NCI-H146 treated with DMSO at 0.1 percent for 48 hours (cell line): ENCODE results near the gene CDH9.
"Not testable (repeated sequence)": the region's sequence is repeated elsewhere in the genome, so short reads cannot be mapped to it uniquely, and the experiment has no call there.

Source experiments
- DNase-seq: peaks from one replicate; lab custom pipeline; 2025; ENCODE audit not compliant: unreplicated experiment; lab: John Stamatoyannopoulos, UW

The CDH9 gene

DNA sequence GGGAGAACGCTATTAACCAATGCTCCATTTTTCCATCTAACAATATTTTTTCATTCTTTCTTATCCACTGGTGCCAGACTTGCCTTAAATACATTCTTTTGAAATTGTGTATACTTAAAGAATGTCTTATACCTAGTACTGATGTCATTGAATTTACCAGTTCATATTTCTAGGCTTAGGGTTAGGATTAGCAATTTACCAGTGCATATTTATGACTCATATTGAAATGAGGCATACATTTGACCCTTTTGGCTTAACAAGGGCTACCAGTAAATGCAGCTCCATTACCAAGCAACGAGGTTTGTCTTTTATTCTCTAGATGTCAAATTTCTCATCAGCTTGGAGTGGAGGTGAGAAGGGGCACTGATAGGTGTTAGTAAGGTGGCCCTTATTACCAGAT is 89.5 kb downstream of the CDH9 start:
- no peak for DNase-seq

DNA sequence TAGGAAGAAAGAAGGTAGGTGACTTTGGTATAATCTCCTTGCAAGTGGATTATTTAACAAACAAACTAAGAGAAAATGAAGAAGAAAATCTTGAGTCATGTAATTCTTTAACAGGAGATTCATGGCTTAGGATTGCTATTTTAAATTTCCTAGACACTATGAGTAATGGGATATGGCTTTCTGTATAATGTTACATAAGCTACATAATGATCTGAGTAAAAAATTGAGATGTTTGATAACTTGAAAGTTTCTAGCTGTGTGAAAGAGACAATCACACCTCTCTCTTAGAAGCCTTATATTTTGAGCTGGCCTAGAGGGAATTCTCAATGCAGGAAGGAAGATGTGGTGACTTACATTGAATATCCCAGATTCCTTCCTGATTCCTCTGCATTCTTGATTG is 92.5 kb downstream of the CDH9 start:
- no peak for DNase-seq

DNA sequence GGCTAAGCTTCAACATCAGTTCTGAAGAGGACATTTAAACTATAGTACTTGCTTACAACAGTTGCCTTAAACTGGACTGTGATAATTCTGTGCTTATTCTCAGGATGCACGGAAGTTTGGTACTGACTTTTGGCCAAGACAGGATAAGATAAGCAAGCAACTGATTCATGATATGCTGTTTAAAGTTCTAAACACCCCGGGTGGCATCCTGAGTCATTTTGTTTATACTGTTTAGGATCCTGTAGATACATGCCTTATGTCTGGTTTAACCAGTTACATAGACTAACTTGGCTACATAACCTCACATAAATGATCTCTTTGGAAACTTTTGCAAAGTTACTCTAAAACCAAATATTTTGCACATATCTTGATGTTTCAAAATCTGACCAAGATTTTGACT is 95.9 kb downstream of the CDH9 start:
- no peak for DNase-seq

DNA sequence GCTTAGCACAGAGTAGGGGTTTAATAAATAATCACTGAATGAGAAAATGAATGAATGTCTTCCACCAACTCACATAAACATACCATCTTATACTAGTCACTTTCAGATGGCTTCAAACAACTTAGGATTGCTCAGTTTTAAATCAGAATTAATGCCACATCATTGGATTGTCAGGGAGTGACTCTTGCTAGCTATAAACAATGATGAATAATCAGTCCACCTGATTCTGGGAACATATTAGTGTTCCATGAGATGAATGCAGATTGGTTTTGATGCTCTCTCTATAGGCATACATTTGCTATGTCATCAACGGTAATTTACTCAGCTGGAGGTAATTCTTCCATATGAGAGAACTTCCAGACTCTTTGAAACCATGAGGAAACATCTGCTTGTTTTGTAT is 97.4 kb downstream of the CDH9 start:
- DNase-seq: peak; percentile 97

DNA sequence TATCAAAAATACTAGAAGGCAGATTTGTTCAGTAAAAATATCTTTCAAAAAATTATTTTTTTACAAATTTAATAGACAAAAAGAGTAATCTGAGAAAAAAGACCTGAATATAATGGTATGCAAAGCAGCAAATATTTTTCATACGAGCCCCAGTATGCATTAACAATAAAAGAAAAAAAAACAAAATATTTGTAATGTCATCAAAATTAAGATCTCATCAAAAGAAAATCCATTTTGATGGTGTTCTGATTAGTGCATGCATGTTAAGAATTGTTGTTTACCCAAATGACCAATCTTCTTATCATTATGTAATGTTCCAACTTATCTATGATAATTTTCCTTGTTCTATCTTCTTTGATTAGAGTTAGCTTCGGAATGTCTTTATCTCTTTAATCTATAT is 106.1 kb downstream of the CDH9 start:
- DNase-seq: no peak

DNA sequence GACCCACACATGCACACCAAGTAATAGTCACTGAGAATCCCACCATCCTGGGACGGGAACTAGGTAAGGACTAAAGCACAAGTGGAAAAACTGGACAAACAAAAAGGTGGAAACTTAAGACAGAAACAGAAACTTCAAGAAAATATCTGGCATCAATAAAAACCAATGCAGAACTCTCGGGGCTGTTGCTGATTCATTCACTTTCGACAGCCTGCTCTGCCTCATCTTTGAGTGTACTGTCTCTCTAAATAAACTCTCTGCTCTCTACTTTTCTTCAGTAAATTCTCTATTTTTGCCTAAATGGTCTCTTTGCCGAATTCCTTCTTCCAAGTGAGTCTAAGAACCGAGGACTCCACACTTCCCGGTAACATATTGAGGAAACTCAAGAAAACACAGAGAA is 116.9 kb downstream of the CDH9 start:
- DNase-seq: no peak

DNA sequence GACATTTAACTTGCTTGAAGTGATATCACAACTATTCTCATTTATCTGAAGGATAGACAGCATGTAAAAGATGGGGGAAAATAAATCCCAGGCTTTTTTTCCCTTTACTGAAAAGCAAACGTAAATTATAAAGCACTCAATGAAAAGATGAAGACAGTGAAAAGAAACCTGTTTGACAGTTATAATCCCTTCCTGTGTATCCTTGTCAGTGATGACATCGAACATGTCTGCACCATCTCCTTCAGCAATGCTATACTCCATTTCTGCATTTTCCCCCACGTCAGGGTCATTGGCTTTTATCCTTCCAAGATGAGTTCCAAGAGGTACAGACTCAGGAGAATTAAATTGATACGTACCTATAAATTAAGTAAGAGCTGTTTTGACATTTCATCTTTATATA is 134.9 kb downstream of the CDH9 start:
- no peak for DNase-seq

DNA sequence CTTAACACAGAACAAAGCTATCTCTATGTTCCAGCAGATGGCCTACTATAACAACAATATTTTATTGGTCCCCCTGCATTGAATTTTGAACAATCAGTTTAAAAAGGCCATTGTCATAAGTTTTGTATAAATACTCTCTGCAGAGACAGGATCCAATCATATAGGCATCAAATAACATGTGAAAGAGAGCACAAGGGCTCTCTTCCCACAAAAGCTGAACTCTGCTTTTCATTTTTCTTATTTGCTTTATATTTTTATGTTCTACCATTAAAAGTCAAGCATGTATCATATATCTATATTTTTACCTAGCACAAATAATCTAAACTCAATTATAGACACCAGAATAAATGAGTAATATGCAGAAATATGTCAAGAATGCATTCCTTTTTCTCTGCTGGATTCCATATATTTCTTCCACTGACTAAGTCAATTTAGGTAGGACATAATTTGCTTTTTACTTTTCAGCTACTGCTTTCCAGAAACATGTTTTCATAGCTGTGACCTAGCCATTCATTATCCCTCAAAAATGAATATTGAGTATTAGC is 143.6 kb downstream of the CDH9 start:
- DNase-seq: peak; percentile 63

DNA sequence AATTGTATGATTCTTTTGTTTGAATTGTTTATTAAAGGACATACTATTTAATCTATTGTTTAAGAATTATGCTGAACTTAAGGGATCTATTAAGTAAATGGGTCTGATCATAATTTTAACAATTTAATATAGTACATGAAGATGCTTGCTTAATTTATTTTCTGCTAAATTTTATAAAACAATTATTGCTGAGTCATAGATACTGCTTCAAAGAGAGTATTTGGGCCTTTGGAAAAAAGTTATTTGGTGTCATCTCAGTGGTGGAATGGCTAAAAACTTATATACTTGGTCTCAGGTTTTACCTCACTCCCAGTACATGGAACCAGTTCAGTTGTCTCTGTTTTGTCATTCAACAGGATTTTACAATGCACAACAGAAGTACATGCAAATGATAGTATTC is 145.3 kb downstream of the CDH9 start:
- DNase-seq: no peak

DNA sequence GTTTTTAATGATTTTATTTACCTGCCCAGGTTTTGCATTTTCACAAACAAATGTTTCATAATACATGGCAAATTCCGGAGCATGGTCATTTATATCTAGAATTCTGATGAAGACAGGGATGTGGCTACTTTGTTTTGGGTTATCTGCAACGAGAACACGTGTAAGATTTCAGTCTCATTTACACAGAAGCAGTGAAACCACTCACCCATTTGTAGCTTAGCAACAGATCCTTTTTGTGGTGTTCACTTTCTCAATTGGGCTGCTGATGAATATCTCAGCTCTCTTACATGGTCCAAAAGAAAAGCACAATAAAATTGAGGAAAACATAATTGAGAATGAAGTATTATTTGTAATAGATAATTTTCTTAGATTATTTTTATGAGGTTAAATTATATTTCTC is 148.6 kb downstream of the CDH9 start:
- peak; percentile 84 for DNase-seq

DNA sequence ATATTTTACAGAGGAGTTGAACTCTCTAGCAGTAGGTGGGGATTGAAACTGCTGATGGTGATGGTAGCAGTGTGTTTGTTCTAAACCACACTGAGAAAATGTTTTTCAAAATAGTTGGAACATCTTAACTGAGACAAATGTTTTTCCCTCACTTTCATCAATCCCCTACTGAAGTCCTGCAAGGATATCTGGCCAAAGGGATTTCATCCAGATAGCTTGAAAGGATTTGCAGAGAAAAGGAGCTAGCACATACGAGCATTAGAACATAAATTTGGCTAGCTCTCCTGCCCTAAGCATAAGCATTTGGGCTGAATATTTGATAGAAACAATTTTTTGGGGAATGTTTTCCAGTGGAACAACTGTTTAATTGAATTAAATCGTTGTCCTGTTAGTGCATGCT is 153.9 kb downstream of the CDH9 start:
- no peak for DNase-seq

DNA sequence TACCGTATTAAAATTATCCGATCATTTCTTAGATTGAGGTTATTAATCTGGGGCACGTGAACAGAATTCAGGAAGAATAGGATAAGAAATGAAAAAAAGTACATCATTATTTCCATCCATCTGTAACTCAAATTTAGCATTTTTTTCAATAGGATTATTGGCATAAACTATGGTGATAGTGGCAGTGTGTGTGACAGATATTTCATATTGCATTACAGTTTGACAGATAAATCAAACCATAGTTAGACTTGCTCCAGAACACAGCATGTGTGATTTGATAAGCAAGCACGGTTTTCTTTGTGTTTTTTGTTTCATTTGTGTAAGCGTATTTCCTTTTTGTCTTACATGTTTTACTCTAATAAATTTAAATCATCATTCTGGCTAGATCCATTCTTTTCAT is 155.0 kb downstream of the CDH9 start:
- DNase-seq: no peak

DNA sequence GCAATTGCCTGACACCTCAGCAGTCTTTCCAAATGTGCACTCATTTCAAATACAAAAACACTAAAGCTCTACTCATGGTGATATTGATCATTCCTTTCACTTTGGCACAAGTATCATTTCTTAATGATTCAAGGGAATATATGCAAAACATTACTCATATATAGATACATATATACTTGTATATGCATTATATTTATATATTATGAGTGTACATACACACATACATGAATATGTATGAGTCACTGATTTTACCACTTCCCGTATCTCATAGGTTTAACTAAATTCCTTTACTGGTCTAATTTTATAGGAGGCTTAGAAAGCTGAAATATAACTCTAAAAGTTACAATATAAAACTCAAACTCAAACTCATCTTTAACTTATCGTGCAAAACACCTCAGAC is 156.5 kb downstream of the CDH9 start:
- no peak for DNase-seq

DNA sequence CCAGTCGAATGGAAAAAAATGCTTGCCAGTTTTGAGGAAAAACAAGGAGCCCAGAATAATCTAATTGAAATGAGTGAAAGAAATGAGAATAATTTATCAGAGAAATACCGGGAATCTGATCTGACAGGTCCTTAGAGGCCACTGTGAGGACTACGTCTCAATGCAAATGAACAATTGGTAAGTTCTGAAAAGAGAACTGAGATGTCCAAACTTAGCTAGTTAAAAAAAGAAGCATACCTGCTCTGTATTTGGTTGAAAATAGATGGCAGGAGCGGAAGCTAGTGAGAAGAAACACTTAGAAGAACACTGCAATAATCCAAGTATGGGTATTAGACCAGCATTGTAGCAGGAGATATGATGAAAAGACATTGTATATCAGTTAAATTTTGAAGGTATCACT is 161.2 kb downstream of the CDH9 start:
- no peak for DNase-seq

DNA sequence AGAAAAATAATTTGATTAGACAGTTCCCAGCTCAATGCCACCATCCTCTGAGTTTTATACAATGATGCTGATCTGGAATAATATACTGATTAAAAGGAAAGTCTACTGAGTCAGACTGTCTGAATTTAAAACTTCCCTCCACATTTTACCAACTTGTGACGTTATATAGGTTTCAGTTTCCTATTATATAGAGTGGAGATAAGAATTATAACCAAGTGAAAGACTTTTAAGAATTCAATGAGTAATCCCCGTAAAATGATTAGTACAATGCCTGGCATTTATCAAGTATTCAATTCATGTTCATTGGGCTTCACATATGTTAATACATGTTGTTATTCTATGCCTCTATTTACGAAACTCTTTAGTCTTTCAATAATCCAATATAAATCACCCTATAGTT is 166.0 kb downstream of the CDH9 start:
- no peak for DNase-seq

DNA sequence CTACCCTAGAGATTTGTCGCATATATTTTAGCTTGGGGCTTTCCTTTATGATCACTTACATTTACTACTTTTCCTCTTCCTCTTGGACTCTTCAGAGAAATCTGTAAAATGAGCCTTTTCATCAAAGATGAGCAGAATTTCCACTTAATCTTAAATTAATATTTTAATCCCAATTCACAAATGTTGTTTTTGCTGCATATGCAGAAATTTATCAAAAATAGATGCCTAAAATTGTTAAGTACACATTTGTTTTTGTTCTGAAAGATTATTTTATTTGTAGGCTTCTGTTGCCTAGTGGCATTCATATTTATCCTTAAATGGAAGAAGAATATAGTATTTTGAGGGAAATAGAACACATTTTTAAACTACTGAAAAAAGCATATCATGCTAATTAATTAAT is 168.6 kb downstream of the CDH9 start:
- DNase-seq: no peak

DNA sequence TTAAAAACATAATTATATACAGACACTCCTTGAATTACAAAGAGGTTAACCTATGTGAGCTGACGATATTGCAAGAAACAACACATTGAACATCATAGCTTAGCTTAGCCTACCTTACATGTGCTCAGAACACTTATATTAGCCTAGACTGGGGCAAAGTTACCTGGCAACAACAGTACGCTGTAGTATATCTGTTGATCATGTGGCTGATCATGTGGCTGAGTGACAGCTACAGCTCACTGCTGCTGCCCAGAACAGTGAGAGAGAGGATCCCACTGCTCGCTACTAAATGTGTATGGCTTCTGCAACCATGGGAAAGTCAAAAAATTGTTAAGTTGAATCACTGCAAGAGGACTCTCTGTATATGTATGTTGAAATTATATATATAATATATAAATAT is 169.9 kb downstream of the CDH9 start:
- no peak for DNase-seq

DNA sequence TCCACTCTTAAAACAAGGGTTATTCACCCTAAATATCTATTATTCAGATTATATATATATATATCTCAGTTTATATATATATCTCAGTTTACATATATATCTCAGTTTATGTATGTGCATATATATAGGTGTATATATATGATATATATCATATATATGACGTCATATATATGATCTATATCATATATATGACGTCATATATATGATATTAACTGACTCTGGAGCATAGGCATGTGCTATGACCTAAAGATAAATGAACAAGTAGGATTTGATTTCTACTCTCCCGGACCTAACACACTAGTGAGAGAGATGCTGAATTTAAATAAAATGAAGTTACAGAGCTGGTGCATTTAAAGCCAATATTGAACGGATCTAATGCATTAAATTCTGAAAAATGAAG is 174.3 kb downstream of the CDH9 start:
- no peak for DNase-seq

DNA sequence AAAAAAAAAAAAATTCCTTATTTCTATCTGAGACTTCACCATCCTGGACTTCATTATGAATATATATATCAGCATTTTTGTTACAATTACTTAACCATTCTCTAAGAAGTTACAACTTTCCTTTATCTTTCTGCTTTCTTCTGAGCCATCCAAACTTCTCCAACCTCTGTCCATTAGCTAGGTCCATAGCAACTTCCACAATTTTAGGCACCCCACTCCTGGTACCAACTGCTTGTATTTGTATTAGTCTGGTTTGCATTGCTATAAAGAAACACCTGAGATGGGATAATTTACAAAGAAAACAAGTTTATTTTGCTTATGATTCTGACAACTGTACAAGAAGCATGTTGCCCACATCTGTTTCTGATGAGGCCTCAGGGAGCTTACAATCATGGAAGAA is 182.1 kb downstream of the CDH9 start:
- no peak for DNase-seq

DNA sequence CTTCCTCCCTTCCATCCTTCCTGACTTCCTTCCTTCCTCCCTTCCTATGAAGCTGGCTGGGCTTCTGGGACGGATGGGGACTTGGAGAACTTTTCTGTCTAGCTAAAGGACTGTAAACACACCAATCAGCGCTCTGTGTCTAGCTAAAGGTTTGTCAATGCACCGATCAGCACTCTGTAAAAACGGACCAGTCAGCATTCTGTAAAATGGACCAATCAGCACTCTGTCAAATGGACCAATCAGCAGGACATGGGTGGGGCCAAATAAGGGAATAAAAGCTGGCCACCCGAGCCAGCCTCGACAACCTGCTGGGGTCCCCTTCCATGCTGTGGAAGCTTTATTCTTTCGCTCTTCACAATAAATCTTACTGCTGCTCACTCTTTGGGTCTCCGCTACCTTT is 185.9 kb downstream of the CDH9 start:
- DNase-seq: not testable (repeated sequence)

DNA sequence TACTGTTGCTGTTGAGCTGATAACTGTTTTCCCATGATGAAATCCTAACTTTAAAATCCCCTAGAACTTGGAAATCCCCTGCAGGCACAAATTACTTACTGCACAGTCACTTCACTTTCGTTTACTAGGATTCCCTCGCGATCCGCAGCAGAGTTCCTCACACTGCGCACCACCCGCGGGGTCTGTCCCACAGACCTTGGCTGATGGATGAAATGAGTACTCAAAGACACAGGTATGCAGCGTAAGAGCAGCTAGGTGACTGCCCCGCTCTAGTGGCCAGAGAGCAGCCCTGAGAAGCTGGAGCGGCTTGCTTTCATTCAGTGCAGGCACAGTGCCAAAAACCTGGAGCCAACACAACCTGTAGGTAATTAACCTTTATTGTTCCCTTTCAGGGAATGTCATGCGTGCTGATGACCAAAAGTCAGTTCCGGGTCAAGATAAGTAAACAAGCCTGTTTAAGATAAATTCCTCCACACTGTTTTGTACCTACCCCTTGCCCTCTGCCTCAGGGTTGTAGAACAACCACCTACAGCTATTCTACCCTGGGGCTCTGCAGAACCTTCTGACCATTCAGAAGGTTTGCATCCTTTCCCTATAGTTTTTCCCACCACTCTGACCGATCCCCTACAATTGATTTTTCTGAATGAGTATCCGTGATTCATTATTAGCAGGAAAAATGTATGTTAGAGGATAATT is 191.2 kb downstream of the CDH9 start:
- DNase-seq: no peak

DNA sequence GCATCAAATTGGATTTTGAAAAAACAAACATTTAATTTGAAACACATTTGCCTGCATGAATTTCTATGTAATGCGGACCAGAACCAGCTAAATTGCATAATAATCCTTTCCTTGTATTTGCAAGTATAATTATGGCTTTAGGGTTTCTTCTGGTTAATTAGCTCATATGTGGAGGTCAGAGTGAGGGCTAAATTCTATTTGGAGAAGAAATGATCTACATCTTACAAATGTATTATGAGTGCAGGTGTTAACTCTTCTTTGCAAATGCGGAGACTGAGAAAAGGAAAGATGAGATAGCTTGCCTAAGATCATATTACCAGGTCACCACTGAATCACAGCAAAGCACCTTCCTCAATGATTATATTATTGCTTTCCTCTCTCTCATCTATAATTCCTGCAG is 194.7 kb downstream of the CDH9 start:
- no peak for DNase-seq

DNA sequence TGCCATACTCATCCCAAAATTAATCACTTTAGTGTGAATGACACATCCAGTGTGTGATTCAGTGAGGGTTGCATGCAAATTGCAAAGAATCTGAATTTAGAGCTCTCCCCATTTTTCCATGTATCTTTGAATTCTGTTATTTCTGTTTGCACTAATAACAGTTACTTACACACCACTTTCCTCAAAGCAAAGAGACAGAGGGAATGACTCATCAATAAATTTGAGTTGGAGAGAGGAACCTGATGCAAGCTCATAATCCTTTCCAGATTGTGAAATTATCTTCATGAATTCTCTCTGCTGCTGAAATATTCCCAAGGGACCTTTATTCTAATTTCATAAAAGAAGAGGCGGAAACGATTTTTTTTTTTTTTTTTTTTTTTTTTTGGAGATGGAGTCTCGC is 204.8 kb downstream of the CDH9 start:
- DNase-seq: no peak
